Fibroblast of gingiva (primary cell): Measurements from ENCODE around the gene ELOVL2.
A peak's percentile ranks its signal among the peaks of the same experiment; 100 is the strongest.

Experiments used
- DNase-seq: peaks from one replicate; pipeline ENCODE4 v3.0.0-alpha.2; 2011; ENCODE audit warnings: low read depth

Gene ELOVL2

DNA sequence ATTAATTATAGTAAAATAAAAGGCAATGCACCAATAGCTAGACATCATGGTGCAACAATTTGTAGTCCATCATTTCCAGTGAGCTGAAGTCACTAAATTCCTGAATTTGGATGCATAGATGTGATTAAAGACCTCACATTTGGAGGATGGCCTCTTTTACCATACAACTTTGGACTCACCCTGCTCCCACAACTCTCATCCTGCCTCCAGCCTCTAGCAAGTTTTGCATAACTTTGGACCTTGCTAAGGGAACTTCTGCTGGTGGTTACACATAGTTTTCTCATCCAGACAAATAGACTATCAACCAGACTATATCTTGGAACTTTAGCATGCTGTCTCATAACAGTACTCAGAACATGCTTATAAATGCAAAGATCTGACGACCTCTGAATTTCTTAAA lies 12.8 kb upstream of the ELOVL2 start:
- DNase-seq = no peak

GRCh38 chr6:11055127-11055627 lies 11.1 kb upstream of the ELOVL2 start:
- DNase-seq = no peak

GRCh38 chr6:11054722-11055121 lies 10.6 kb upstream of the ELOVL2 start:
- DNase-seq = no peak

DNA sequence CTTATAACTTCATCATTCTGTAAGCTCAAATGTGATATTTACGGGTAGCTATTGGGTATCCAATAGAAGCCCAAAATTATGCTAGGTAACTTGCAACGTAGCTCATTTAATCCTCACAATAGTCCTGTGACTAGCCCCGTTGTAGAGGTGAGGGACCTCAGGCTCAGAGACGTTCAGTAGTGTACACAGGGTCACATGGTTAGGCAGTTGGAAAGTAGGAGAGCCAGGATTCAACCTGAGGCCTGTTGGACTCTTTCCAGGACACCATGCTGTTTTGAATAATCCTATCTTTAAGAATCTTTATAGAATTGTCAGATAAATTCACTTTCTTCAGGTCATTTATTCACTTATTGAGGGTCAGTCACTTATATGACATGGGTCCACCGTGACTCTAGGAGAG lies 9.2 kb upstream of the ELOVL2 start:
- no peak for DNase-seq

DNA sequence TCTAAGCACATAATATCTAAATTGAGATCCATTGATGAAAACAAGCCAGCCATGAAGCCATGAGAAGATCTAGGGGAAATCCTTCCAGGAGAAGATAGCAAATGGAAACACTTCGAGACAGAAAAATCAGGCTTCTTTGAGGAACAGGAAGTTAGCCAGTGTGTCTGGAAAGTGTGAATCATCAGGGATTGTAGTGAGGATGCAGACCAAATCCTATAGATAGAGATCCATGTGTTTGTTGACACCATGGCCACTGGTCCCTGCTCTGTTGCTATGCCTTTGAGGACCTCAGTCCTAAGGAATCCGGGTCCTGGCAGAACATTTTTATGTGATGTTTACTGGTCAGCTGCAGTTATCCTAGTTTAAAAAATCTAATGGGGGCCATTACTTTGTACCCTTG lies 6.6 kb upstream of the ELOVL2 start:
- DNase-seq = peak; percentile 2

- DNase-seq = no peak
Measured at GRCh38 chr6:11044712-11045167, 635 bp upstream of the ELOVL2 start.

DNA sequence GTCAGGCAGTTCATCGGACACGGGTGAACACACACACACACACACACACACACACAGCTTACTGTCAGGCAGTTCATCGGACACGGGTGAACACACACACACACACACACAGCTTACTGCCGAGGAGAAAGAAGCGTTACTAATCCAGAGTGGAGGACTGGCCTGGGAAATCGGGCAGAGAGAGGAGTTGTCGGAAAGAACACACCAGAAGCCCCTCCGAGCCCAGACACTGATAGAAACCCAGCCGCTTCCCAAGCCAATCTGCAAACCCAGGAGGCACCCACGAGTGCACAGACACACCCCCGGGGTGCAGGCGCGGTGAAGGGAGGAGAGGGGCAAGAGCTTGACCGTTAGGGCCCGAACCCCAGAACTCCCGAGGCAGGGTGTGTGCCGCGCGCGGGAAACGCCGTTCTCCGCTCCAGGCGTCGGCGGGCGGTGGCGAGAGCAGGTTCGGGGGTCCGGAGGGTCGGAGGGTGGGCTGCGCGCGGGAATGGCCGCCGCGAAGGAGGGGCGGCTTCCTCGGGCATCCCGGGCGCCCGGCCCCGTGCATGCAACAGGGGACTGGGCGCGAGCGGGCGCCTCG lies 636 bp downstream of the ELOVL2 start:
- DNase-seq = peak; percentile 17

- no peak for DNase-seq
Measured at GRCh38 chr6:11042750-11043377, 1.2 kb downstream of the ELOVL2 start.

DNA sequence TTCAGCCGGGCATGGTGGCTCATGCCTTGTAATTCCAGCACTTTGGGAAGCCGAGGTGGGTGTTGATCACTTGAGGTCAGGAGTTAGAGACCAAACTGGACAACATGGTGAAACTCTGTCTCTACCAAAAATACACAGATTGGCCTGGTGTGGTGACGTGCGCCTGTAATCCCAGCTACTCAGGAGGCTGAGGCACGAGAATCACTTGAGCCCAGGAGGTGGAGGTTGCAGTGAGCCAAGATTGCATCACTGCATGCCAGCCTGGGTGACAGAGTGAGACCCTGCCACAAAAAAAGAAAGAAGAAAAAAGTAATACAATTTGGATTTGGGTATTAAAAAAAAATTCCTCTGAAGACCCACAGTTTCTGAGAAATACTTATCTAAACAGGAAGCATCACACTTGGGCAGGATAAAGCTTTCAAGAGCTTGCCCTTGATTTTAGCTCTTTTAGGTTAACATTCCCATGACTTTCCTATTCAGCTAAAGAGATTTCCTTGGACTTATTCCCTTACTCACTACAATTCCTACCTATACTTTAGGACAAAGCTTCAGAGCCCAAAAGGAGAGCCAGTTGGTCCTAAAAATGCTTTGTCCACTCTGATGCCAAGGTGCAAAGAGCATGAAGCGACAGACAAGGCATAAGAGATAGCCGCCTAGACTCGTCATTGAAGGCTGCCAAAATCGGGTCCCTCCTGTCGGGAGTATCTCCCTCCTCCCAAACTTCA lies 1.9 kb downstream of the ELOVL2 start:
- DNase-seq = no peak

DNA sequence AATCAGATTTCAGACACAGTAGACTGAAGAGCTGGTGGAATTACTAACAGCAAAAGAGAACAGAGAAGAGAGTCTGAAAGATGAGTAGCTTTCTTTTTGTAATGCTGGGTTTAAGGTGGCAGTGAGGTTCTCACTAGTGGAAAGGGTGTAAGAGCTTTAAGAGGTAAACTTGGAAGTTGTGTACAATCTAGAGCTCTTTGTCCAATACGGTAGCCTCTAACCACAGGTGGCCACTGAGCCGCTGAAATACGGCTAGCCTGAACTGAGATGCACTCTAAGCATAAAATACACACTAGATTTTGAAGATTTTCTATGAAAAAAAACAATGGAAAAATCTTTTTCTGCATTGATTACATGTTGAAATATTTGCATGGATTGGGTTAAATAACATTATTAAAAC lies 4.0 kb downstream of the ELOVL2 start:
- DNase-seq = no peak

- no peak for DNase-seq
Measured at GRCh38 chr6:11039040-11039439, 5.1 kb downstream of the ELOVL2 start.

DNA sequence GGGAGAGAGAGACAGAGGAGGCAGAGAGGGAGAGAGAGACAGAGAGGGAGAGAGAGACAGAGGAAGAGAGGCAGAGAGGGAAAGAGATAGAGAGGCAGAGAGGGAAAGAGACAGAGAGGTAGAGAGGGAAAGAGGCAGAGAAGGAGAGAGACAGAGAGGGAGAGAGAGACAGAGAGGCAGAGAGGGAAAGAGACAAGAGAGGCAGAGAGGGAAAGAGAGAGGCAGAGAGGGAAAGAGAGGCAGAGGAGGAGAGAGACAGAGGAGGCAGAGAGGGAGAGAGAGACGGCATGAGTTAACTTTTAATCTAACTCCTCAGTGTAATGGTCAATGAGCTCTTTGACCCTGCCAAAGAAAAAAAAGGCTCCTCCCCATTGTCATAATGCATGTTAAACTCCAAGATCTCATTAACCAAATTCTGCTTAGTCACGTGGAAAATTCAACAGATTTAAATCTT lies 7.1 kb downstream of the ELOVL2 start:
- DNase-seq = no peak

GRCh38 chr6:11036351-11036740 lies 7.8 kb downstream of the ELOVL2 start:
- no peak for DNase-seq

DNA sequence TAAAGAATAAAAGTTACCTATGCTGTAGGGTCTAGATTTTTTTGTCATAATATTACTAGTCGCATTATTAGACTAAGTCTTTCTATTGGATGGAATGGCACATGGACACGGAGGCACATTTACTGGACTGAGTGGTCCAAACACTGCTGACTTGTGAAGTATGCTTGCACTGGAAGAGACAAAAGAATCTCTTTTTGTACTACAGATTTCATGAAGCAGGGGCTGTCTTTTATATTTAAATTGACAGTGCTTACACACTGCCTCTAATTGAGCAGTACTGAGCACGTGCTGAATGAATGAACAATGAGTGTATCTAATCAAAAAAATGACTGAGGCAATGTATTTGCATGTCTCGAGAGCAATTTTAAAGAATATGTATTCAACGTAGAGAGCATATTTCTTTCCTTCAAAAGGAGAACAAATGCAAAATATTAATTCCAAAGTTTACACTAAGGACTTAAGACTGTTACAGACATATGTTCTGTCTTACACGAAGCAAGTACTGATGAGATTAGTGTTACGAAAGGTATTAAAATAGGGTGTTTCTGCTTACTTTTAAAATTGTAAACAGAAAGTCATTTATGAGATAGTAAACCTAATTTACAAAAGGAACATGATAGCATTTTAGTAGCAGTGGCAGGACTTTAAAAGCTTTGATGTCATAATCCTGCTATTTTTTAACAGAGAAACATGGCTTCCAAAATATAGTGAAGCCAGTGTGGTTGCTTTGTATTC lies 8.3 kb downstream of the ELOVL2 start:
- DNase-seq = no peak

GRCh38 chr6:11033825-11034224 lies 10.3 kb downstream of the ELOVL2 start:
- DNase-seq = peak; percentile 60

- no peak for DNase-seq
Measured at GRCh38 chr6:11030904-11031303, 13.2 kb downstream of the ELOVL2 start.

- DNase-seq = no peak
Measured at GRCh38 chr6:11028959-11029358, 15.1 kb downstream of the ELOVL2 start.

- DNase-seq = no peak
Measured at GRCh38 chr6:11027565-11028110, 16.5 kb downstream of the ELOVL2 start.

- DNase-seq = no peak
Measured at GRCh38 chr6:11025921-11026635, 18.0 kb downstream of the ELOVL2 start.

- no peak for DNase-seq
Measured at GRCh38 chr6:11025130-11025529, 19.0 kb downstream of the ELOVL2 start.

GRCh38 chr6:11023032-11023431 lies 21.1 kb downstream of the ELOVL2 start:
- DNase-seq = no peak

DNA sequence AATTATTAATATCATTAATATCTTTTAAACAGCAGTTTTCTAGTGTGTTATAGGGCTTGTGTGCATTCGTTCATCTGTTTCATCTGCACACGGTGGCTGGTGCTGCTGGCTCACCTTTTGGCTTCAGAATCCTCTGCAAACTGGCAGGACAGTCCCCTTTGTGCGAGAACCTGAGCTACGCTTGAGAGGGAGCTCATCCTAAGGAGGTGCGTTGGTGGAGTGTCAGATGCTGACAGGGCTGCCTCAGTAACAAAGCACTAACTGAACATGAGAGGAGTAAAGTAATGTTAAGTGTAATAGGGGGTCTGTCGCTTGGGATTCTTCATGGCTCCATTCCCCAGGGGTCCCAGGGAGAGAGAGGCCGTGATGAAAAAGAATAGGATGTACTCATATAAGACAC lies 22.4 kb downstream of the ELOVL2 start:
- no peak for DNase-seq
